Stimulated activated CD8-positive, alpha-beta memory T cell treated with anti-CD3 and anti-CD28 coated beads, Interleukin-15, amount 100 ng/mL, for 1 hour (primary cell): ENCODE measurements around the gene ADD1.

Experiments used
- DNase-seq: peaks from one replicate; pipeline ENCODE4 v3.0.0-alpha.2; 2020; ENCODE audit warnings: low read depth

The ADD1 gene, protein sequence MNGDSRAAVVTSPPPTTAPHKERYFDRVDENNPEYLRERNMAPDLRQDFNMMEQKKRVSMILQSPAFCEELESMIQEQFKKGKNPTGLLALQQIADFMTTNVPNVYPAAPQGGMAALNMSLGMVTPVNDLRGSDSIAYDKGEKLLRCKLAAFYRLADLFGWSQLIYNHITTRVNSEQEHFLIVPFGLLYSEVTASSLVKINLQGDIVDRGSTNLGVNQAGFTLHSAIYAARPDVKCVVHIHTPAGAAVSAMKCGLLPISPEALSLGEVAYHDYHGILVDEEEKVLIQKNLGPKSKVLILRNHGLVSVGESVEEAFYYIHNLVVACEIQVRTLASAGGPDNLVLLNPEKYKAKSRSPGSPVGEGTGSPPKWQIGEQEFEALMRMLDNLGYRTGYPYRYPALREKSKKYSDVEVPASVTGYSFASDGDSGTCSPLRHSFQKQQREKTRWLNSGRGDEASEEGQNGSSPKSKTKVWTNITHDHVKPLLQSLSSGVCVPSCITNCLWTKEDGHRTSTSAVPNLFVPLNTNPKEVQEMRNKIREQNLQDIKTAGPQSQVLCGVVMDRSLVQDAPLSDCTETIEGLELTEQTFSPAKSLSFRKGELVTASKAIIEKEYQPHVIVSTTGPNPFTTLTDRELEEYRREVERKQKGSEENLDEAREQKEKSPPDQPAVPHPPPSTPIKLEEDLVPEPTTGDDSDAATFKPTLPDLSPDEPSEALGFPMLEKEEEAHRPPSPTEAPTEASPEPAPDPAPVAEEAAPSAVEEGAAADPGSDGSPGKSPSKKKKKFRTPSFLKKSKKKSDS

DNA sequence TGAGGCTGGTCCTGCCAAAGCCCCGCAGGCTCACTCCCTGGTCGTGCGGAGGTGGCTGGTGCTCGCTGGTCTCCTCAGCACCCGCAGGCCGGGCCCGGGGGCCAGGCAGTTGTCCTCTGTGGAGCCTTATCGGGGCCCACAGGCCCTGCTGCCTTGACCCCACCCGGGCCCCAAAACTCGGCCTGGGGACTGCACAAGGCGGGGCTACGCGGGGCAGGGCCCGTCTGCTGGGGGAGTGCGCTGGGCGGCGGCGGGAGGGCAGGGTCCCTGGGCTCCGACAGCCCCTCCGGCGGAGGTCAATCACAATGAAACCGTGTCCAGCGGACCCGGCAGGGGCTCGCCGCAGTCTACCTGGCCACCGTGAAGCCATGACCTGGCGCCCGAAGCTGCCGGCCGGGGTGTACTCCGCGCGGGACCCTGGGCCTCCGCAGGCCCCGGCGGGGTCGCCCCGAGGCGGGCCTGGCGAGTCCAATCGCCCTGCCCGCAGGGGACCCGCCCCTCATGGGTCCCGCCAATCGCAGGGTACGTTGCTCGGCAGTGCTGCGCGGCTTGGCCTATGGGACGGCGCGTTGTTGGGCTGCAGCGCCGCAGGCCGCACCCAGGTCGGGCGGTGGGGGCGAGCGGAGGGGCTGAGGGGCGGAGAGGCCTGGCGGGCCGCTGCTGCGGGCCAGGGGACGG, at the start of gene ADD1:
ADD1 (plus strand) TSS at position 582 of the 678 bp plus-strand sequence. CDS start 32,072 bp downstream, outside the sequence.
- DNase-seq: peak; percentile 88

DNA sequence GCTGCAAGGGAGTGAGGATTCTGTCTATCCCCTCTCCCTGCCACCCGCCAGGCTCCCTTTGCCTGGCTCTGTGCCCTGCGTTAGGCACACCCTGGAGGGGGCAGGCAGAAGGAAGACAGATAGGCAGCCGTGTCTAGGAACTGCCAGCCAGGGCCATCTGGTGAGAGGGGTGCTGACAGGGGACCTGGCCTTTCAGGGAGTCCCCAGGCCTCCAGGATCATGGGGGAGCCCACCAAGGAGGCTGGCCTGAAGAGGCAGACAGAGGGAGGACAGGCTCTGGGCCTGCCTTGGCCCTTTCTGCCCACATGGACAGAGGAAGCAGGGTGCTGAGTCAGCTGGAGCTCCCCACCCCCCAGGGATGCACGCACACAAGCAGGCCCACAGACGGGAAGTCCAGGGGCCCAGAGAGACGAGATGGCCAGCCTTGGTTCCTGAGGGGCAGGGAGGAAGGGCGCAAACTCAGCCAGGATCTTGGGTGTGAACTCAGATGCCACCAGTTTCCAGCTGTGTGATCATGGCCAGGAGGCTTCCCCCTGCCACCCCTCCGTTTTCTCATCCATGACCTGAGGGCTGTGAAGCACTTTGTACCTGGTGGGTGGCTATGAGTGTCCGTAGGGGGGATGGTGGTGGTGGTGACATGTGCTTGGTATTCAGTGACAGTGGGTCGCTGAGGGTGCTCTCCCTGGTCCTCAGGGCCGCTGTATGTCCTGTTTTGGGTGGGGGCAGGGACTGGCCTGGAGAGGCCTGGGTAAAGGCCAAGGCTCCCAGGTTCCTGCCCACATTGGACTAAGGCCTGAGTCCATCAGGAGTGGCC, 49.0 kb upstream of the ADD1 start:
- no peak for DNase-seq

DNA sequence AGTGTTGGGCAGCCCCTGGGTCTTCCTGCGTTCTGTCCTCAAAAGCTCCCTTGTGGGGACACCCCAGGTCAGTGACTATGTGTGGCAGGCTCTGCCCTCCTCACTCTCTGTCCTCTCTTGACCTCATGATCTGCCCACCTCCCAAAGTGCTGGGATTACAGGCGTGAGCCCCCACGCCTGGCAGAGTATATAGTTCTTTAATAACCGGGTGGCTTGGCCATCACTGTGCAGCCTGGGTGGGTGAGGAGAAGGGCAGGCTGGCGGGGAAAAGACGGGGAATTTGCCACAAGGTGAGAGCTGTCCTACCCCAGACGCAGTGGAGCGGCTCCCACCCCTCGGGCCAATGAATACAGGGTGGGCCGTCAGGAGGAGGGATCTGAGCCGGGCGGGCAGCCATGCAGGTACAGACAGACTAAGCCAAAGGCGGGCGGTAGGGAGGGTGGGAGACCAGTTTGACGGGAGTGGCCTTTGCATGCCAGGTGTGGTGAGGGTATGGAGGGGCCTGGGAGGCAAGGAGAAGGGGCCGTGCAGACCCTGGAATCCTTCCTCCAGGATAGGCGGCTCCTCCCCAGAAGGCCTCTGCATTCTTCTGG, 48.2 kb upstream of the ADD1 start:
- DNase-seq: no peak

DNA sequence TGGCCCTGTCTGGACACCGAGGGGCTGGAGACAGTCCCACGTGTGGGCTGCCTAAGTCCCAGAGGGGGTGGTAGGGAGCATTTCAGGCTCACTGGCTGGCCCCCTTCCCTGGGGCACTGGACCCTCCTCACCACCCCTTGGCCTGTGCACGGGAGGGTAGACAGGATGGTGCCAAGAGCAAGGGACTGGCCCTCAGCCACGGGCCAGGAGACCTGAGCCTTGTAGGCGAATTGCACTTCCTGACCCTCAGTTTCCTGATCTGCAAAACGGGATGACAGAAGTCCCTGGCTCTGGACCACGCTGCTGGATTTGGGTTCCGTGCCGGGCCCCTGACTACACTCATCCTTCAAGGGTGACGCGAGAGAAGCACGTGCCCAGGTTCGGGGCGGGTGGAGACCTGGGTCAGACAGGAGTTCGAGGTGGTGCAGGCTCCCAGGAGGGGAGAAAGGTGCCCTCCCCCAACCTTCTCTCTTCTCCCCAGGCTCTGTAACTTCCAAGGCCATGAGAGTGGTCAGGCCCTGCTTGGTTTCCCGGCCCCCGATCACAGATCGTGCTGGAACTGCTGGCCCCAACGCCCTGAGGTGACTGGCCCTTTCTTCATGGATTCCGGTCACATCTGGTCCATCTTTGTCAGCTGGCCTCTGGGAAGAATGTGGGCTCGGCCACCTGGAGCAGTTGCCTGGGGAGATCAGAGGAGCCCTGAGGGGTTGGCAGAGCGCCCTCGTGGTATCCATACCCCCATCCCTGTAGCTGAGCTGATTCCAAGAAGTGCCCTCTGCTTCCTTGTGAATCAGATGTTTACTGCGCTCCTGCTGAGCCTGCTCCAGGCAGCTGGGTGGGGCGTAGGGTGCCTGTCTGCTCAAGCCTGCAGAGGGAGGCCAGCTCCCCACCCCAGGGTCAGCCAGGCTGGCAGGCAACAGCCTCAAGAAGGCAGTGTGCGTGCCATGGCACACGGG, 47.5 kb upstream of the ADD1 start:
- DNase-seq: no peak

DNA sequence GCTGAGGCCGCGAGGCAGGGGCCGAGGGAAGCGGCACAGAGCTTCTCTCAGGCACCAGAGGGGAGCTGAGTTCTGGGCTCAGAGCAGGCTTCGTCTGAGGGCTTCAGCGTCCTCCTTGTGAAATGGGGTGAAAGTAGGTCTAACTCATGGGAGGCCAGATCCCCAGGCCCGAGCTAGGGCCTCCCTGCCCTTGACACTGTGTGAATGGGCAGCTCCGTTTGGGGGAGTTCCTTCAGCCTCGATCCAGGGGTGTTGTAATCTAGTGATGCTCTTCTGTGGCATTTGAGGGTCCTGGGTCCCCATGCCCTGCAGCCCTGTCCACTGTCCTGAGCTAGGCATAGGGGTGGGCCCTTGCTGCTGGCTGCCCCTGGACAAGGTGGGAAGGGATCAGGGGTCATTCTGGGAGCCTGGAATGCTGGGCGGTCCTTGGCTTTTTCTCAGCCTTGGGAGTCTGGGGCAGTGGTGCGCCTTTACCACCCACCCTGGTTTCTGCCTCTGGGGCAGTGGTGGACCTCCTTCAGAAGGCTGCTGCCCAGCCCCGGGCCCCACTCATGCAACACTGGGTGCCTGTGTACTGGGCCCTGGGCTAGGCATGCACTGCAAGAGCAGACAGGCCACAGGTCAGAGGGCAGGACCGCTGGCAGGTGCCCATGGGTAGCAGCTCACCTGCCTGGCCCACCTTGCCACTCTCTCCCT, 46.6 kb upstream of the ADD1 start:
- DNase-seq: no peak

DNA sequence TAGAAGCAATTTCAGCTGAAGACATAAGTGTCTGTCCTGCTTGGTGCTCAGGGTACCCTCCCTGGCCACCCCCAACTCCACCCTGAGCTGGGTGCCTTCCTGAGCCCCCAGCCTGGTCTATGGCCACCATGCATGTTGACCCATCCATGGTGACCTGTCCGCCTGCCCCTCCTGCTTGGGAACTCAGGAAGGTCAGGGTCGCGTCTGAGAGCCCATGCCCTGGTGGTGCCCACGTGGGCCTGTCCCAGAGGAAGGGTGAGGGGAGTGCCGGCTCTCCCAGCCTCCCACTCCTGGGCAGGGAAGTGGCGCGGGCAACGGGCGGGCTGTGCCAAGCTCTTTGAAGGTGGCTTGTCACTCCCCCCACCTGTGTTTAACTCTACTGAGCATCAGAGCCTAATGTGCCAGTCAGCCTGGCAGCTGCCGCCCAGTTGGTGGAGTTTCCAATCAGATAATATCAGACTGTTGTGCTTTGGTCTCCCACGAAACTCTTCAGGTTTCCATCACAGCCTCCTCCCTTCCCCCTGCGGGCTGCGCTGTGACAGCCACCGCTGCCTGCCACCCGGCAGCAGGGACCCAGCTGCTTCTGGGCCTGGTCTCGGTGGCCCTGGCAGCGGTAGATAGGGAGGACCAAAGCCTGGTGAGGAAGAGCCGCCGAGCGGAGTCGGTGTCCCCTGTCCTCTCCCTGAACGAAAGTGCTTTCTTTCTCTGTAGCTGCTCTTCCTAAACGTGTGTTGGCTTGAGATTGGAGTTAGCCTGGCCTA, 45.9 kb upstream of the ADD1 start:
- DNase-seq: no peak

DNA sequence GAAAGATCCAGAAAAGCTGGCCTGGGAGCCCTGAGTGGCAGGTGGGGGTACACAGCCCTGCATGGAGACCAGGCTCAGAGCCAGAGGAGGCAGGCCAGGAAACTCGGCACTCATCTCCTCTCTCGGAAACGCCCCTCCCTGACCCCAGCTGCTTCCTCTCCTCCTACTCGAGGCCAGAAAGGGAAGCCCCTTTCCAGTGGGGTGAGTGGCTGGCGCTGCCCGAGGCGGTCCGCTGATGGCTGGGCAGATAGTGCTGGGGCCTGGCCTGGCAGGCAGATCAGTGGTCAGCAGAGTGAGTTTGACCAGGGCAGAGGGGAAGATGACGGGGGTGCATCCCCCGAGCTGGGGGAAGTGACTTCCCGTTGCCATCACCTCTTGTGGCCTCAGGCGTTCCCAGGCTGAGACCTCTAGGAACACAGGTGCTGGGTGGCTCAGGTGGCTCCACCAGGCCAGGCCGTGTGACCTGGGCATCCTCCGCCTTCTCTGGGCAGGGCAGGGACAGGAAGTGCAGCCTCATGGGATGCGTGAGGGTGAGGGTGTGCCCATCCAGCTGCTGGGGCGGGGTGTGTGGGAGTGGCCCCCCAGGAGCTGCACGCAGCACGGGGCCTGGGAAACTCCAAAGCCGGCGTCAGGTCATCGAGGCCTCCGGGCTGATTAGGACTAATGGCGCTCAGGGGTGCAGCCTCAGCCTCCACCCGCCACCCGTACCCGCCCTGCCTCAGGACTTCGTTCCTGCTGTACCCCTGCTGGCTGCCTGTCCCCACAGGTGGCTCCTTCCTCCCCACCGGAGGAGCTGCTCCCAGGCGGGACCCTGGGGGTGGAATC, 45.0 kb upstream of the ADD1 start:
- no peak for DNase-seq

DNA sequence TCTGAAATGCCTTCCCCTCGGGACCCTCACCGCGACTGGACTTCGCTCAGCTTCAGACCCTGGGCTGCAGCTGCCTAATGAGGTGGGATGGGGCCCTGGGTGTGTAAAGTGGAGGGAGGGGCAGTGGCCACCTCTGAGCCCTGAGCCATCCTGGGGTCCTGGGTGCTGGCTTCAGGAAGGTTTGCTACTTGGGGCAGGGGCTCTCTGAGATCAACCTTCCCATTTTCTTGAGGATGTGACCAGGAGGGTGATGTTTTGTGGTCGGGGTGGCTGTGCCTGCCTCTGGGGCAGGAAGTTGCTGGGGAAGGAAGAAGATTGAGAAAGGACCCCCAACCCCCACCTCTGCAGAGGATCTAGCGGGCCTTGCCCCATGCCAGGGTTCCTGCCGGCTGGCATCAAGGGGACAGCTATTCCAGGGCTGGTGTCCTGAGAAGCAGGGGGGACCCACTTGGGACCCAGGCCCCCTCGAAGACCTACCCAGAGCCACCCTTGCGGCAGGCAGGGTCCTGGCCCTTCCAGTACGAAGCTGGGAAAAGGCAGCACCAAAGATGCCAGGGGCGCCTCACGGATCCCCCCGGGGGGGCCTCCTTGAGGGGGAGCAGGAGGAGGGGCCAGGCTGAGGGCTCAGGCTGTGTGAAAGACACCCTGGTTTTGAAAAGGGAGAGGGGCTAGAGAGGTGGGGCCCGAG, 44.3 kb upstream of the ADD1 start:
- DNase-seq: no peak

DNA sequence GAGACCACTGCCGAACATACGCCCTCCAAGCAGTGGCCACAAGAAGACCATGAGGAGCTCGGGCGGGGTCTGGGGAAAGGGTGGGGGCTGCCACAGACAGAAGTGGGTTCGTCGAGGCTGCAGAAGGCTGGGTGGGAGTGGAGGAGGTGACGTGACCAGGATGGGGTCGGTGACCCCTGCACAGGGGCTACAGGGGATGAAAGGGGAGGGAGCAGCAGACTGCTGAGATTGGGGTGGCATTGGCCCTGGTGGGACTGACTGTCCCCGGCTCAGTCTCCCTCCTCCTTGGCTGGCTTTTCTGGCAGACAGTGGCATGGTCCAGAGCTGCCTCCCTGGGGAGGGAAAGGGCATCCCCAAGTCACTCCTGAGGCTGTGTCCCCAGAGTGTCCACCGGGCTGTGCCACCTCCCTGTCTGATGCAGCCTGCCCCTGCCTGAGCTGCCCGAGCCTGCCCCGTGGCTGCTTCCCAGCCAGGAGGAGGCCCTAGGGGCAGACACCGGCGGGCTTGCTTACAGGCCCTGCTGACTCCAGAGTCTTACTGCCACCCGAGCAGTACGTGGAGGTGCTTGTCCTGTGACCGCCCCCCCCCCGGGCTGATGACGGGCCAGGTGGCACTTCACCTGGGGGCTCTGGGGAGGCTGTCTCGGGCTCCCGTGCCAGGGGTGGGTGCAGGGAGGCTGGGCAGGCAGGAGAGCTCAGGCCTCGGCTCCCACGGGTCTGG, 43.5 kb upstream of the ADD1 start:
- no peak for DNase-seq

DNA sequence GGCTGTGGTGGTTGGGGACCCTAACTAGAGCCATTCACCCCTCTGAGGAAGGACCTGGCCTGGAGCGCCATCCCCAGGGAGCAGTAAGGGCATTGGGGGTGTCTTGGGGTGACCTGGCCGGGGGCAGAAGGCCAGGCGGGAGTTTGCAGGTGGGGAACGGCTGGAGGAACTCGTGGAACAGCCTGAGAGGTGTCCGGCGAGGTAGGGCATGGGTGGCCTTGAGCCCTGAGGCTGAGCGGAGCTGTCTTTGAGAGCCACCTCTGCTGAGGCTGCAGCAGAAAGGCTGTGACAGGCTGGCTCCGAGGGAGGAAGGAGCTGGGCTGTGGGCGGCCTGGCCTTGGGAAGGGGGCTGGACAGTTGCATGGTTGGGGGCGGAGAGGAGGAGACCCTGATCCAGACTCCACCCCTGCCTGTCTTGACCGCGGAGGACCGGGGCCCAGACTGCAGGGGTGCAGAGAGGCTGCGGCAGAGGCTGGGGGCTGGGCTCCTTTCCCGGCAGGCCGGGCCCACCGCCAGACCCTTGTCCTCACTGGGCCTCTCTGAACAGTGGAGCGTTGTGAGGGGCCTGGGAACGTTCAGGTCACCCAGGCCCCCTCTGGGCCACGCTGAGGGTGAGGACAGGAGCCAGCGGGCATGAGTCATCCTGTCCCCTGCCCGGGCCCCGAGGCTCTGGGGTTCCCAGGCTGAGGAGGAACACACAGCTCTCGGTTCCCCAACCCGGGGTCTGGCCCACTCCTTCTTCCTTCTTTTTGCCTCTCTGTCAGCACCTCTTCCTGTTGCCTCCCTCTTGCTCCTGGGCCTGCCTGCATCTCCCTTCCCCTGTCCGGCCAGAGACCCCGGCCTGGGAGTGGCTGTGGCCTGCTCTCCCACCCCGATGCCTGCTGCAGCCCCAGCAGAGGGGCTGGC, 42.7 kb upstream of the ADD1 start:
- DNase-seq: no peak

DNA sequence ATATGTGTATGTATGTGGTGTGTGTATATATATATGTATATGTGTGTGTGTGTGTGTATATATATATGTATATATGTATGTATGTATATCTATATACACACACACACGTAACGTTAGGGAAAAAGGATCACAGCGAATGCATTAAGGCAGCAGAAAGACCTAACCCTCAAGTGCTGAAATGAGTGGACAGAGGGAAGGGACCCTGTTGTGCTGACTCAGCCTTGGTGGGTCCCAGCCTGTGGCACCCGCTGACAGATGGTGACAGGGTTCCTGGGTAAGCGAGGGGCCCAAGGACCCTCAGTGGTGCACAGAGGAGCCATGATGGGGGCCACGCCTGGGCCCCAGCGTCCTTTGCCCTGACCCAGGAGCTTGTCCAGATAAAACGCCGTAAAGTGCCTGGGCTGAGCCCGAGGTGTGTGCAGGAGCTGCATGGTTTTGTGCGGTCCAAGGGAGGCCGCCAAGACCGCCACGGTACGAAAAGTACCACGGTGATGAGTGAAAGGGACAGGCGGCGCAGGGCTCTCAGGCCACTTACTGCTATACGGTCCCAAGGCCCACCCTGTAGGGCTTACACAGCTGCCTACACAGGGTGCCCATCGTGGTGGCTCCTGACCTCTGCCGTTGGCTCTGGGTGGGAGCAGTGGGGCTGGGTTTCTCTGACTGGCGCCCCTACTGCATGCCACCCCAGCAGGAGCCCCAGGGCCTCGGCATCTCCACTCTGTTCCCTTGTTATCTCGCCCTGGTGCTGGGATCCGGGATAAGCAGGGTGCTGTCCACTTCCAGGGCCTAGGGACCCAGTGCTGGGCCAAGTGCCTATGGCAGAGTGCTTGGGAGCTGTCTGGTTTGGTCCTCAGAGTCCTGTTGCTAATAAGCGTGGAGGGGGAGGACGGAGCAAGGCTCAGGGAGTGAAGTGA, 40.8 kb upstream of the ADD1 start:
- DNase-seq: no peak

DNA sequence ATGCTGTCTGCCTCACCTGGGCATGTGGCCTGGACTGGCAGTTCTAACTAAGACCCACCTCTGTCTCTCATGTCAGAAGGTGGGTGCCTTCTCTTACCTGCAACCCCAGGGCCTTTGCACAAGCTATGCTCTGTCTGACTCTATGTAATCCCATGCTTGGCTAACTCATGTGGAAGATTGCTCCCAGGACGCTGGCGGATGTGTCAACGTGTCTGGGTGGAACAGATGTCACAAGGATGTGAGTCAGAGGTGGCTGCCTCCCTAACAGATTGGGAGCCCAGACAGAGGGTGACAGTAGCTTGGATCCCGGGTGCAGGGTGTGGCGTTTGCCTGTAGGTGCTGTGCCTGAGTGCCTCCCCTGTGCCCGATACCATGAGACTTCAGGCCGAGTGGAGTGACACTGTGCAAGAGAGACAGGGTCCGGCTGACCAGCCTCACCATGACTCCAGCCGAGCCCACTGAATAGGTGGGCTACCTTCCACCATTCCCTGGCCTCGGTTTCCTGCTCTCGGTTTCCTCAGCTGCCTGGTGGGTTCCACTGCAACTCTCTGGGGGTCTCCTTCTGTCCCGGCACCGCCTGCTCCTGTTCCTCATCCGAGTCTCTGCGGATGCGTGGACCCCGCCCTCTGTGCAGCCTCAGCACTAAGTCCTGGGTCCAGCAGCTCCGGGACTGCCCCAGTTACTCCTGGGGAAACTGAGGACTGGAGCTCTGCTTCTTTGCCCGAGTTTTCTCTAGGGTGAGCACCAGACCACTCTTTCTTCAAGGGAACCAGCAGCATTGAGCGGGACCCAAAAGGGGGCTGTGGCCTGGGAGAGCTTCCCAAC, 39.8 kb upstream of the ADD1 start:
- DNase-seq: no peak

DNA sequence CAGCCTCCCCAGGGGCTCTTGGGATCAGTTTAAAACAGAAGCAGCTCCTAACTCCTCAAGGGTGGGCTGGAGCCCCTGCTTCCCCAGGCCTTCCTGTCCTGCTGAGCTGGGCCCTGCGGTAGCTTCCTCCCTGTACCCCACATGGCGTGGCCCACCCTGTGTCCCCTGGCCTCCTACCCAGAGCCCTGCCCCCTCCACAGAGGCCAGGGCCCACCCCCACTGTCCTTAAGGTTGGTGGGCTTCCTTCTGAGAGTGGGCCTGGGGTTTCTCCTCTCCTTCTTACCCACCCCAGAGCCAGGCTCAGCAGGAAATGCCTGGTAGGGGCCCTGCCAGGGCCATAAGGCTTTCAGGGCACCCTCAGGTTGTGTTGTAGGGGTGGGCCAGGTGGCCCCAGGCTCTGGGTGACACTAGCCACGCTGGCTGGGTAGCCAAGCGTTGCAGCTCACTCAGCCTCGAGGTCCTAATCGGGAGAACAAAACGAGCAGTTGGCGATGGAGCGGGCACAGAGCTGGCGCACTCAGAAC, 39.1 kb upstream of the ADD1 start:
- no peak for DNase-seq
